Measurements from ENCODE around the gene SAMD7. TPM values are rescaled to one million over a fixed set of nuclear protein-coding genes. Genes with fewer than 3 reads are reported as not detected.
A peak's percentile ranks its signal among the peaks of the same experiment; 100 is the strongest.

SAMD7 gene
- total RNA-seq, 1 experiment from 2014 or later, result not detected

DNA sequence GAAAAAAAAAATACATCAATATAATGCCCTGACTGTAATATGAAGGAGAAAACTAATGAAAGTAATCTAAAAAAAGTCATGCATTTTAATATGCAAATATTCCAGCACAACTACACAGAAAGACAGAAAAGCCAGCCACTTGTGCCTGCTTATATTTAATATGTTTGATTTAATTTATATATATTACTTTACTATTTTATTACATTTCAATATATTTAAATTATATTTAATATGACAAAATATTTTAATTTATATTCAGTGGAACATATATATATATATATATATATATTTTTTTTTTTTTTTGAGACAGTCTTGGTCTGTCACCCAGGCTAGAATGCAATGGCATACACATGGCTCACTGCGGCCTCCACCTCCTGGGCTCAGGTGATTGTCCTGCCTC, 14.1 kb upstream of the SAMD7 start:
- BruUV-seq (replicated peaks), result no TSS peak
- Histone ChIP-seq H3K4me1 (ENCODE audit: insufficient read depth, low read length) (no peaks in the 10 kb centered on the region), H3K36me3 (ENCODE audit: low read depth, low read length) (no peaks in the 10 kb centered on the region), H3K9me2 (replicated peaks; ENCODE audit: low read length) (no peaks in the 10 kb centered on the region), H4K20me1 (ENCODE audit: low read length) (no peaks in the 10 kb centered on the region), H3K79me2 (ENCODE audit: low read length) (no peaks in the 10 kb centered on the region), H3K4me2 (ENCODE audit: low read length) (no peak overlapping the region), H3K4me3 (ENCODE audit: low read length) (no peak overlapping the region), H2AFZ (ENCODE audit: low read length) (no peak overlapping the region), H3K9me3 (ENCODE audit: low read length) (0 out of 2 replicates have a peak, but pooled peaks cover 6% of the 10 kb centered on the region), H3K27me3 (ENCODE audit: low read length) (no peaks in the 10 kb centered on the region), H3K9ac (ENCODE audit: low read length) (no peak overlapping the region), H3F3A (ENCODE audit: low read length, unreplicated experiment) (no peaks in the 10 kb centered on the region), H3K27ac (ENCODE audit: low read length) (no peak overlapping the region)
- ATAC-seq, result no peak
- ChIA-PET CTCF (interaction anchor here (0.6 kb wide), 1 partner anchor 35 kb away, joined by 8 read pairs; no protein-coding TSS in a partner anchor), POLR2A (ENCODE audit: unreplicated experiment) (no interaction called here)
- TF ChIP-seq EZH2phosphoT487 (IDR thresholded peaks at IDR 0.05; ENCODE audit: borderline replicate concordance, low read length) (no peak), EZH2 (IDR thresholded peaks at IDR 0.05; ENCODE audit: low read length, unreplicated experiment) (no peak)
- TF ChIP-seq, protein P1, sequence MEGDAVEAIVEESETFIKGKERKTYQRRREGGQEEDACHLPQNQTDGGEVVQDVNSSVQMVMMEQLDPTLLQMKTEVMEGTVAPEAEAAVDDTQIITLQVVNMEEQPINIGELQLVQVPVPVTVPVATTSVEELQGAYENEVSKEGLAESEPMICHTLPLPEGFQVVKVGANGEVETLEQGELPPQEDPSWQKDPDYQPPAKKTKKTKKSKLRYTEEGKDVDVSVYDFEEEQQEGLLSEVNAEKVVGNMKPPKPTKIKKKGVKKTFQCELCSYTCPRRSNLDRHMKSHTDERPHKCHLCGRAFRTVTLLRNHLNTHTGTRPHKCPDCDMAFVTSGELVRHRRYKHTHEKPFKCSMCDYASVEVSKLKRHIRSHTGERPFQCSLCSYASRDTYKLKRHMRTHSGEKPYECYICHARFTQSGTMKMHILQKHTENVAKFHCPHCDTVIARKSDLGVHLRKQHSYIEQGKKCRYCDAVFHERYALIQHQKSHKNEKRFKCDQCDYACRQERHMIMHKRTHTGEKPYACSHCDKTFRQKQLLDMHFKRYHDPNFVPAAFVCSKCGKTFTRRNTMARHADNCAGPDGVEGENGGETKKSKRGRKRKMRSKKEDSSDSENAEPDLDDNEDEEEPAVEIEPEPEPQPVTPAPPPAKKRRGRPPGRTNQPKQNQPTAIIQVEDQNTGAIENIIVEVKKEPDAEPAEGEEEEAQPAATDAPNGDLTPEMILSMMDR (conservative IDR thresholded peaks at IDR 0.05; ENCODE audit: low read depth, low read length), result no peak
- intact Hi-C loops (cut with micrococcal nuclease), result no loop called here
- DNase-seq, result no peak

DNA sequence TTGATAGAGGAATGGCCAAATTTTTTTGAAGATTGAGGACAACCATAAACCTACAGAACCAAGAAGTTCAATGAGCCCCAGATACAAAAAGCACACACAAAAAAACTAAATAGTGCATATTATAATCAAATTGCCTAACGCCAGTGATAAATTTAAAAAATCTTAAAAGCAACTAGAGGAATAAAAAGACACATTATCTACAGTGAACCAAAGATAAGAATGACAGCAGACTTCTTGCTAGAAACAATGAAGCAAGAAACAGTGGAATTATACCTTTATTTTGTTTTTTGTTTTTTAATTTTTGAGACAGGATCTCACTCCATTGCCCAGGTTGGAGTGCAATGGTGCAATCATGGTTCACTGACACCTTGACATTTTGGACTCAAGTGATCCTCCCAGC, 9.9 kb upstream of the SAMD7 start:
- no peak overlapping the region for H3K27ac ChIP-seq (ENCODE audit: low read length)
- peaks cover 7% of the 10 kb centered on the region; the same call in 1 of the 2 replicates for H3K4me1 ChIP-seq (ENCODE audit: insufficient read depth, low read length)
- H3K9ac ChIP-seq (ENCODE audit: low read length), result no peak overlapping the region
- H3K36me3 ChIP-seq (ENCODE audit: low read depth, low read length), result no peaks in the 10 kb centered on the region
- DNase-seq, result no peak
- H4K20me1 ChIP-seq (ENCODE audit: low read length), result no peaks in the 10 kb centered on the region
- no peak overlapping the region for H3K4me2 ChIP-seq (ENCODE audit: low read length)
- POLR2A ChIA-PET (ENCODE audit: unreplicated experiment), result no interaction called here
- no peaks in the 10 kb centered on the region for H3K9me2 ChIP-seq (replicated peaks; ENCODE audit: low read length)
- CTCF ChIA-PET, result no interaction called here
- no peaks in the 10 kb centered on the region for H3K79me2 ChIP-seq (ENCODE audit: low read length)
- TF ChIP-seq, protein P1 (conservative IDR thresholded peaks at IDR 0.05; ENCODE audit: low read depth, low read length), result no peak
- TF ChIP-seq EZH2phosphoT487 (IDR thresholded peaks at IDR 0.05; ENCODE audit: borderline replicate concordance, low read length) (no peak), EZH2 (IDR thresholded peaks at IDR 0.05; ENCODE audit: low read length, unreplicated experiment) (no peak)
- no peak overlapping the region for H2AFZ ChIP-seq (ENCODE audit: low read length)
- no peak for ATAC-seq
- H3K27me3 ChIP-seq (ENCODE audit: low read length), result no peaks in the 10 kb centered on the region
- H3F3A ChIP-seq (ENCODE audit: low read length, unreplicated experiment), result no peaks in the 10 kb centered on the region
- no peak overlapping the region for H3K4me3 ChIP-seq (ENCODE audit: low read length)
- intact Hi-C loops (cut with micrococcal nuclease), result no loop called here
- no TSS peak for BruUV-seq (replicated peaks)
- H3K9me3 ChIP-seq (ENCODE audit: low read length), result 0 out of 2 replicates have a peak, but pooled peaks cover 6% of the 10 kb centered on the region

DNA sequence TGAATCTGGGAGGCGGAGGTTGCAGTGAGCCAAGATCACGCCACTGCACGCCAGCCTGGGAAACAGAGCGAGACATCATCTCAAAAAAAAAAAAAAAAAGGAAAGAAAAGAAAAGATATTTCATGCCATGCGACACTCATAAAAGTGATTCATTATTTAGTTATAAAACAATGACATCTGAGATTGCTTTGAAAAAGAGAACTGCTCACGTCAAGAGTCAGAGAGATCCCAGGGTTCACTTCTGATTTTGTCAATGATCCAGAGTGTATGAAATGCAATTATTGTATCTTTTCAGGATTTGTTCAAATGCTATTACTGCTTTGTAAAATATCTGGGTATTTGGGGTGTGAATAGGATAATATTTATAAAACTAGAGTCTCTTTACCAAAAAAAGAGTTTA, 6.0 kb upstream of the SAMD7 start:
- H3K4me2 ChIP-seq (ENCODE audit: low read length), result no peak overlapping the region
- ATAC-seq (peak; percentile 83), DNase-seq (peak; percentile 31)
- BruUV-seq (replicated peaks), result no TSS peak
- peaks cover 7% of the 10 kb centered on the region; the same call in 1 of the 2 replicates for H3K4me1 ChIP-seq (ENCODE audit: insufficient read depth, low read length)
- H3K9ac ChIP-seq (ENCODE audit: low read length), result no peak overlapping the region
- H3K27me3 ChIP-seq (ENCODE audit: low read length), result no peaks in the 10 kb centered on the region
- no peaks in the 10 kb centered on the region for H3K9me2 ChIP-seq (replicated peaks; ENCODE audit: low read length)
- no peaks in the 10 kb centered on the region for H3K36me3 ChIP-seq (ENCODE audit: low read depth, low read length)
- H4K20me1 ChIP-seq (ENCODE audit: low read length), result no peaks in the 10 kb centered on the region
- CTCF ChIA-PET, result no interaction called here
- no peak for TF ChIP-seq EZH2phosphoT487 (IDR thresholded peaks at IDR 0.05; ENCODE audit: borderline replicate concordance, low read length)
- TF ChIP-seq EZH2 (IDR thresholded peaks at IDR 0.05; ENCODE audit: low read length, unreplicated experiment), result no peak
- TF ChIP-seq, protein P1 (conservative IDR thresholded peaks at IDR 0.05; ENCODE audit: low read depth, low read length), result no peak
- H3K27ac ChIP-seq (ENCODE audit: low read length), result peak overlapping the region; percentile 35
- no peaks in the 10 kb centered on the region for H3F3A ChIP-seq (ENCODE audit: low read length, unreplicated experiment)
- POLR2A ChIA-PET (ENCODE audit: unreplicated experiment), result no interaction called here
- H2AFZ ChIP-seq (ENCODE audit: low read length), result no peak overlapping the region
- intact Hi-C loops (cut with micrococcal nuclease), result no loop called here
- H3K4me3 ChIP-seq (ENCODE audit: low read length), result no peak overlapping the region
- H3K79me2 ChIP-seq (ENCODE audit: low read length), result no peaks in the 10 kb centered on the region
- H3K9me3 ChIP-seq (ENCODE audit: low read length), result 0 out of 2 replicates have a peak, but pooled peaks cover 6% of the 10 kb centered on the region
